GM12878 (cell line): ENCODE measurements around the gene SLC29A1. TPM values are rescaled to one million over a fixed set of nuclear protein-coding genes. Genes with fewer than 3 reads are reported as not detected.

Experiments
- ATF7 ChIP-seq: fragments of 450-650 bp; IDR thresholded peaks from 2 replicates; pipeline ENCODE4 v1.6.1; 2016; ENCODE audit warnings: low read depth, mild to moderate bottlenecking
- EGR1 ChIP-seq, 2 experiments: IDR thresholded peaks; 1 replicate in 1 of 2; 2 replicates in 1 of 2; pipeline ENCODE4 v1.6.1; 2011 to 2012; ENCODE audit warnings: low read depth in 2 of 2, low read length in 2 of 2, borderline replicate concordance in 1 of 2, mild to moderate bottlenecking in 1 of 2, moderate library complexity in 1 of 2
- EZH2 ChIP-seq: IDR thresholded peaks from 2 replicates; pipeline ENCODE4 v1.6.1; 2012; ENCODE audit warnings: low read depth, mild to moderate bottlenecking, control low read depth, inconsistent platforms, low read length, borderline replicate concordance; ENCODE audit not compliant: control insufficient read depth
- LARP7 ChIP-seq: fragments of 450-650 bp; IDR thresholded peaks from 2 replicates; pipeline ENCODE4 v1.6.1; 2017; ENCODE audit warnings: mild to moderate bottlenecking
- MEF2B ChIP-seq: fragments of 450-650 bp; IDR thresholded peaks from 2 replicates; pipeline ENCODE4 v1.6.1; 2018; ENCODE audit warnings: mild to moderate bottlenecking, moderate library complexity; ENCODE audit not compliant: partially characterized antibody, poor library complexity, severe bottlenecking
- MTA3 ChIP-seq: IDR thresholded peaks from 2 replicates; pipeline ENCODE4 v1.6.1; 2012; ENCODE audit warnings: low read length, inconsistent platforms, borderline replicate concordance
- NFIC ChIP-seq: IDR thresholded peaks from 2 replicates; pipeline ENCODE4 v1.6.1; 2012; ENCODE audit warnings: low read depth, mild to moderate bottlenecking, inconsistent platforms, low read length, moderate library complexity
- NFYA ChIP-seq: IDR thresholded peaks from 2 replicates; pipeline ENCODE4 v1.6.1; 2011; ENCODE audit warnings: low read depth, mild to moderate bottlenecking, low read length, improper control_type of control experiment, borderline replicate concordance
- RB1 ChIP-seq: fragments of 450-650 bp; formaldehyde crosslinking; IDR thresholded peaks from 2 replicates; pipeline ENCODE4 v1.6.1; 2017; ENCODE audit warnings: mild to moderate bottlenecking, borderline replicate concordance
- SMAD1 ChIP-seq: fragments of 450-650 bp; IDR thresholded peaks from 2 replicates; pipeline ENCODE4 v1.6.1; 2018; ENCODE audit warnings: mild to moderate bottlenecking, low read depth; ENCODE audit not compliant: partially characterized antibody
- TCF3 ChIP-seq: IDR thresholded peaks from 2 replicates; pipeline ENCODE4 v1.6.1; 2012; ENCODE audit warnings: low read depth, mild to moderate bottlenecking, low read length, borderline replicate concordance; ENCODE audit not compliant: insufficient read depth
- ZBTB33 ChIP-seq: fragments of 450-650 bp; IDR thresholded peaks from 2 replicates; pipeline ENCODE4 v1.6.1; 2017; ENCODE audit warnings: mild to moderate bottlenecking
- ZSCAN29 ChIP-seq: fragments of 450-650 bp; IDR thresholded peaks from 2 replicates; pipeline ENCODE4 v1.6.1; 2017; ENCODE audit warnings: mild to moderate bottlenecking, moderate library complexity
- polyA plus RNA-seq, 11 experiments: library from polyadenylated mRNA; depleted of rRNA in 4 of 11; unstranded in 6 of 11; stranded (reverse) in 5 of 11; fragments of >200 nt; fragmentation: Nextera tagmentation in 4 of 11; fragmentation: Illumina TruSeq in 1 of 11; extraction: Ambion mirVana in 4 of 11; extraction: Trizol in 1 of 11; gene quantifications; 1 replicate in 1 of 11; 2 replicates in 10 of 11; pipeline versions ENCODE4 v1.2.1 to v1.2.3, GENCODE V29; 2011 to 2016; ENCODE audit warnings: inconsistent platforms in 2 of 11, missing spikeins in 2 of 11, low read depth in 1 of 11
- total RNA-seq, 4 experiments: library from RNA; depleted of rRNA in 3 of 4; stranded (reverse); fragments of >200 nt in 3 of 4; fragmentation: Illumina TruSeq in 1 of 4; extraction: Trizol in 1 of 4; gene quantifications; 2 replicates each; pipeline versions ENCODE4 v1.2.1 to v1.2.3, GENCODE V29; 2013 to 2021

SLC29A1 gene
- total and polyA plus RNA-seq, 10 of the 15 experiments (the other 5 are each of a cell fraction or from before 2014, with no cell fraction given): 10.0 to 132 (median 93.4) TPM

- TF ChIP-seq EGR1 (IDR thresholded peaks at IDR 0.05; ENCODE audit: borderline replicate concordance in 1 of 2, low read depth in 2 of 2, low read length in 2 of 2) (peak; percentile 50 to 90), SMAD1 (peak; percentile 98), MEF2B (peak; percentile 56), EZH2 (no peak), ZSCAN29 (0 out of 2 replicates have a peak, but pooled peaks have one; percentile 35), ATF7 (peak; percentile 98), TCF3 (peak; percentile 96), RB1 (peak; percentile 57; the same call in 1 of the 2 replicates), MTA3 (peak; percentile 82; the same call in 1 of the 2 replicates), NFIC (no peak; the same call in 1 of the 2 replicates), ZBTB33 (0 out of 2 replicates have a peak, but pooled peaks have one; percentile 73), NFYA (no peak), LARP7 (peak; percentile 72; the same call in 1 of the 2 replicates)
Observed at GRCh38 chr6:44246663-44247337, 23.4 kb downstream of the SLC29A1 start, which contains the start of gene HSP90AB1 (continued).
